HG03521 (cell line): ENCODE data around the gene DSCAML1.

Experiments used
- ATAC-seq: cut with Tn5 transposase; IDR thresholded peaks from one replicate; pipeline ENCODE4 v1.9.1; 2021; ENCODE audit warnings: mild to moderate bottlenecking, moderate library complexity; ENCODE audit not compliant: unreplicated experiment

DSCAML1 gene

DNA sequence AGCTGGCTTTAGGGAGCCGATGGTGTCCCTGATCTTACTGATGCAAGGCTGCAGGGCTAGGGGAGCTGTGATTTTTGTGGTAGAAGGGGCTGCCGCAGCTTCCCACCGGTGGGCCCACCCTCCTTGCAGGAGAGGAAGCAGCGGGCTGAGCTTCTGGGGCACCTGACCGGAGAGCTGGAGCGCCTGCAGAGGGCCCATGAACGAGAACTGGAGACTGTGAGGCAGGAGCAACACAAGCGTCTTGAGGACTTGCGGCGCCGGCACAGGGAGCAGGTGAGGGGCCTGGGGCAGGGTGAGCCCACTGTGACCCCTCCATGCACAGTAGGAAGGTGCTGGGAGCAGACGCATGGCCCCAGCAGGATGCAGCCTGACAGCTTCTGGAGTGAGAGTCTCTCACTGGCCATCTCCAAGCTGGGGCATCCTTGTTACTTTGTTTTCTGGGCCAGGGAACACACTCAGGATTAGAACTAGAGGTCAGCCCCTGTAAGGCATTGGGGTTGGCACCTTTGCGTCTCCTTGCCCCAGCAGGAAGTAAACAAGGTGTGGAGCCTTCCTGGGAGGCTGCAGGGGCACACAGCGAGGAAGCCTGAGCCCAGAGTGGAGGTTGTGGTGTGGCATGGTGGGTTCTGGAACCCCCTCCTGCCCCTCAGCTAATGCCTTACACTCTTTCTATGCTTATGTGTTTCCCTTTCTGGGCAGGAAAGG is 402.6 kb downstream of the DSCAML1 start:
- ATAC-seq = no peak

DNA sequence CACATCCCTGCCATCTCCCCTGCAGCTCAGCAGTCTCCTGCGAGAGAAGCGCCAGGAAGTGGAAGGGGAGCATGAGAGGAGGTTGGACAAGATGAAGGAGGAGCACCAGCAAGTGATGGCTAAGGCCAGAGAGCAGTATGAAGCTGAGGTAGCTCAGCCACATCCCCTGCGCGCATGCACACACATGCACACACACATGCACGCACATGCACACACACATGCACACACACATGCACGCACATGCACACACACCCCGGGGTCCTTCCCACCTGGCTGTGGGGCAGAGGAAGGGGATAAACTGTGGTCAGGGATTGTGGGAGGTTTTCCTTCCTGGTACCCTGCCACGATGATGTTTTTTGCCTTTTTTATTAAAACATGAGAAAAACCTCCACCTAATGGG is 404.0 kb downstream of the DSCAML1 start:
- no peak for ATAC-seq

GRCh38 chr11:117392001-117392690 is 404.9 kb downstream of the DSCAML1 start:
- no peak for ATAC-seq

DNA sequence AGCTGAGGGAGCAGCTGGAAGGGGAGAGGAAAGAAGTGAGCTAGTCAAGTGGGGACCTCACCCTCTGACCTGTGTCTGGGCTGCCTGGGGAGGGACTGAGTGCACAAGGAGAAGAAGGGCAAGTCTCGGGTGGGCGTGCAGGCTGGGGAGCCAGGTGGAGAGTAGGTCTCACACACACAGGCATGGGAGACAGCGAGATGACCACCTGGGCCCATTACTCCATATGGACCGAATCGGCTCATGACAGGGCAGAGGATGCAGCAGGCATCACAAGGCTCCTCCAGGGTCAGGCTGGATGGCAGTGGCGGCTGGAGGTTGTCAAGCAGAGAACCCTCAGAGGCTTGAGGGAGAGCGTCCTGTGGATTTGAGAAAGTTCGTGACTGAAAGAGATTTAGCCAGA is 405.8 kb downstream of the DSCAML1 start:
- no peak for ATAC-seq

DNA sequence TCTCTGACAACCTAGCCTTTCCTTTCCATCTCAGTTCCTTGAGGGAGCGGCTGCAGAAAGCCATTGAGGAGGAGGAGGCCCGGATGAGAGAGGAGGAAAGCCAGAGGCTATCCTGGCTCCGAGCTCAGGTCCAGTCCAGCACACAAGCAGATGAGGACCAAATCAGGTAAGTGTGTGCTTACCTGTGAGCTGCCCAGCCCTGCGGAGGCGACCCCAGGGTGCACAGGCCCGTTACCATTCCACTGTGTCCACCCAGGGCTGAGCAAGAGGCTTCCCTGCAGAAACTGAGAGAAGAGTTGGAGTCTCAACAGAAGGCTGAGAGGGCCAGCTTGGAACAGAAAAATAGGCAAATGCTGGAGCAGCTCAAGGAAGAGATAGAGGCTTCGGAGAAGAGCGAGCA is 406.3 kb downstream of the DSCAML1 start:
- ATAC-seq = no peak

GRCh38 chr11:117387992-117388755 is 408.8 kb downstream of the DSCAML1 start:
- ATAC-seq = no peak

- ATAC-seq = no peak
Measured at GRCh38 chr11:117385906-117386305, 411.1 kb downstream of the DSCAML1 start.

- ATAC-seq = no peak
Measured at GRCh38 chr11:117385471-117385870, 411.5 kb downstream of the DSCAML1 start.

DNA sequence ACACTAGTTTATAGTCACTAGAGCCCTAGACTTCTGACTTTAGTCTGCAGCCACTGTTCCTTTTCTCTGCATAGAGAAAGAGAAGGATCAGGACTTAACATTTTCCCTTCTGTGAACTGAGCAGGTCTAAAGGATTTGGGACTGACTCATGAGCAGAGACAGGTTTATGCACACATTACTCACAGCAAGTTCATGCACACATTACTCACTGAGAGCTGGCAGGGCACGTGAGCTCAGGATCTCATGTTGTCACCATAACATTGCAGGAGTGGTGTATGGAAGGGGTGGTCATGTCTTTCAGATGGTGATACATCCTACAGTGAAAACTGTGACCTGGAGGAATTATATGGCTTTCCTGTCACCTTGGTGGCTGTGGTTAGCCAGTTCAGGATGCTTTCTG is 413.0 kb downstream of the DSCAML1 start:
- no peak for ATAC-seq

DNA sequence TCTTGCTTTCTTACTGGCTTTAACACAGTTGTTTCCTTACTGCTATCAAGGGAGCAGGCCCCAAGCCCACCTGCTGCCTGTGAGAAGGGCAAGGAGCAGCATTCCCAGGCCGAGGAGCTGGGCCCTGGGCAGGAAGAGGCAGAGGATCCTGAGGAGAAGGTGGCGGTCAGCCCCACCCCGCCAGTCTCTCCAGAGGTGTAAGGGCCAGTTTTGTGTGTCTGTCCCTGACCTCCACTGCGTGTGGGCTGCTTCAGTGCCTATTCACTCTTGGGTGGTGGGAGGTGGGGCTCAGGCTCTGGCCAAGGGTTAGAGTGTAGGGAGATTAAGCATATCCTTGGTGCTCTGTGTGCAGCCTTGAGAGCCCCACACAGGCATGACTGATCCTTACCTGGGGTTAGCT is 414.3 kb downstream of the DSCAML1 start:
- no peak for ATAC-seq

GRCh38 chr11:117381481-117382387 is 415.3 kb downstream of the DSCAML1 start:
- ATAC-seq = no peak

DNA sequence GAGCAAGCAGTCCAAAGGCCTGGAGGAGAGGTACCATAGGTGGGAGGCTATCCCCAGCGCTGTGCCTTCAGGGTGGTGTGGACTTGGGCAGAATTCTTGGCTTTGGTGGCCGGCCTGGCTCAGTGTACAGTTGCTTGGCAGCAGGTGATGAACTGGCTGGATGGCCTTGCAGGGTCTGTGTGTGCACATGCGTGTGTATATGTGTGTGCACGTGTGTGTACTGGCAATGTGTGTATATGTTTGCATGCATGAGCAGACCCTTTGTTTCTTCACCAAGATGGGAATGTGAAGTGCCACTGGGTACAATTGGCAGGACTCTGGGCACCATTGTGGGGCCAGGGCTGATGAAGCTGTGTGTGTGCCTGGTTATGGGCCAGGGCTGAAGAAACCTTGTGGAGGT is 416.3 kb downstream of the DSCAML1 start:
- no peak for ATAC-seq

DNA sequence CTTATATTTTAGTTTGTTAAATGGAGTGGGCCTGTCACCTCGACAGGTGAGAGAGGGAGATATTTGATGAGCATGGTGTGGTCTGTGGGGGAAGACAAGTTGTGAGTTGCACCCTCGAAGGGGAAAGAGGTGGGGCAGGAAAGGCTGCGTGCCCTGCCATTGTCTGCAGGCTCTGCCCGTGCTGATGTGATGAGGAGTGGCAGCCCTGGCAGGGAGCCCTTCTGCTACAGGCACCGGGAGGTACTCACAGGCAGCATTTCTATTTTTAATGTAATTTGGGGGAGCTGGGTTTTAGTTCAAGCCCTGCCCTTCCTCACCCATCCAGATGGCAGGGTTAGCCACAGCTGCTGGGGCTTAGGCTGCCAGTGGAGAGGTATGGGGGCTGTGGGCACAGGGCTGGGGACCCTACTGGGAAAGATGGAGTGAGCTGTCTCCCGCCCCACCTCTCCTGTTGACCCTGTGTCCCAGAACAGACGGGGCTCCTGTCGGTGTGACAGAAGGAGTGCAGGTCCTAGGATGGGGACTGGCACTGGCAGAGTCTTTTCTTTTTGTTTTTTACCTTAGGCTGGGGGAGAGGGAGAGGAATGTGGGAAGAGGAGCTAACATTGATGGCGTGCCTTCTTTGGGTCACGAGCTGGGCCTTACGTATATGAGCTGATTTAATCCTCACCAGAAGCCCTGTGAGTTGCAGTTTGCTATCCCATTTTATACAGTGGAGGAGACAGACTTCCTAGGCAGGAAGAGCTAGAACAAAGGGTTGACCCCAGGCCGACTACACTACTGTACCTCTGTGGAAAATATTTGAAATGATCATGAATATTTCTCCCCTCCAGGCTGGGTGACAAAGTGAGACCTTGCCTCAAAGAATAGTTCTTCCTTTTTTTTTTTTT is 417.8 kb downstream of the DSCAML1 start:
- ATAC-seq = no peak
